Cardiac septum (tissue), 1 donor: ENCODE measurements around the gene ARHGAP19. TPM values are rescaled to one million over a fixed set of nuclear protein-coding genes. Genes with fewer than 3 reads are reported as not detected.

ENCODE experiments used
- DNase-seq: peaks from one replicate; pipeline ENCODE4 v3.0.0-alpha.2; 2020; ENCODE audit warnings: low spot score
- intact Hi-C: fragments of 100-400 bp; cut with DNase I; formaldehyde crosslinking; loops from one replicate; pipeline ENCODE4 v1.14.0; 2022
- total RNA-seq: library from RNA; stranded (reverse); fragmentation: NEBNext Ultra II Directional; extraction: Animal tissue kit (Norgen Biotek cat#: 25700); gene quantifications from one replicate; pipeline ENCODE4 v1.2.1, GENCODE V29; 2021
- donor health status: DM: no; HTN: no; CAD: no.

The ARHGAP19 gene
- total RNA-seq, 1 donor from 2014 or later = 4.4 TPM

GRCh38 chr10:97180363-97180755 lies 112.1 kb downstream of the ARHGAP19 start:
- intact Hi-C loops = no loop called here
- DNase-seq = peak; percentile 22

- DNase-seq = peak; percentile 59
- intact Hi-C loops = no loop called here
Measured at GRCh38 chr10:97179731-97180362, 112.6 kb downstream of the ARHGAP19 start.

GRCh38 chr10:97179311-97179710 lies 113.1 kb downstream of the ARHGAP19 start:
- intact Hi-C loops = no loop called here
- no peak for DNase-seq

GRCh38 chr10:97178074-97178473 lies 114.4 kb downstream of the ARHGAP19 start:
- no peak for DNase-seq
- intact Hi-C loops = no loop called here

- peak; percentile 60 for DNase-seq
- intact Hi-C loops = no loop called here
Measured at GRCh38 chr10:97176226-97176625, 116.2 kb downstream of the ARHGAP19 start.

GRCh38 chr10:97175586-97175985 lies 116.9 kb downstream of the ARHGAP19 start:
- intact Hi-C loops = no loop called here
- DNase-seq = no peak

GRCh38 chr10:97174941-97175340 lies 117.5 kb downstream of the ARHGAP19 start:
- intact Hi-C loops = no loop called here
- no peak for DNase-seq

GRCh38 chr10:97174276-97174775 lies 118.1 kb downstream of the ARHGAP19 start:
- intact Hi-C loops = no loop called here
- no peak for DNase-seq

GRCh38 chr10:97173036-97173435 lies 119.4 kb downstream of the ARHGAP19 start:
- DNase-seq = peak; percentile 33

More at GRCh38 chr10:97173036-97173435, 119.4 kb downstream of the ARHGAP19 start:
- intact Hi-C loops = no loop called here

Other genes starting within 250 kb of the ARHGAP19 start
- 0.05 TPM for gene SLIT1, start 106.7 kb downstream of the ARHGAP19 start, total RNA-seq
- 1.6 TPM for gene FRAT1, start 26.6 kb upstream of the ARHGAP19 start, total RNA-seq
- 4.8 TPM for gene FRAT2, start 42.1 kb upstream of the ARHGAP19 start, total RNA-seq
- 23.5 TPM for gene RRP12, start 108.7 kb upstream of the ARHGAP19 start, total RNA-seq
- 331 TPM for gene PGAM1, start 133.6 kb upstream of the ARHGAP19 start, total RNA-seq
- gene EXOSC1, start 153.4 kb upstream of the ARHGAP19 start, total RNA-seq = 15.8 TPM
- gene ZDHHC16, start 153.5 kb upstream of the ARHGAP19 start, total RNA-seq = 25.5 TPM
- 46.7 TPM for gene MMS19, start 205.8 kb upstream of the ARHGAP19 start, total RNA-seq
- 25.5 TPM for gene UBTD1, start 206.3 kb upstream of the ARHGAP19 start, total RNA-seq